BJ (cell line): Measurements from ENCODE around the gene MIX23. TPM values are rescaled to one million over a fixed set of nuclear protein-coding genes. Genes with fewer than 3 reads are reported as not detected.

ENCODE experiments used
- CTCF ChIA-PET: fragments of 350-600 bp; formaldehyde crosslinking; extraction: SDS; loops from one replicate; lab custom pipeline; 2021; ENCODE audit warnings: antibody characterized with exemption, inconsistent platforms; lab: Yijun Ruan, JAX
- POLR2A ChIA-PET: fragments of 300-600 bp; sonication (Branson Sonifier 250); formaldehyde crosslinking; extraction: SDS; loops from one replicate; lab custom pipeline; 2021; ENCODE audit warnings: antibody characterized with exemption; lab: Charles Lee
- DNase-seq: peaks from one replicate; pipeline ENCODE4 v3.0.0-alpha.2; 2011; ENCODE audit warnings: low read depth
- H3K27me3 ChIP-seq: 2 replicates; pipeline ENCODE4 v1.6.0; 2011; ENCODE audit warnings: low read length; ENCODE audit not compliant: control insufficient read depth, insufficient read depth
- H3K36me3 ChIP-seq: 2 replicates; pipeline ENCODE4 v1.5.1; 2011; ENCODE audit warnings: low read length; ENCODE audit not compliant: control insufficient read depth, insufficient read depth
- H3K4me3 ChIP-seq: 2 replicates; pipeline ENCODE4 v1.5.1; 2011; ENCODE audit warnings: low read depth, mild to moderate bottlenecking, control low read depth, low read length
- CTCF ChIP-seq: IDR thresholded peaks from 2 replicates; pipeline ENCODE4 v1.5.1; 2011; ENCODE audit warnings: low read depth, mild to moderate bottlenecking, control low read depth, inconsistent platforms, low read length, moderate library complexity; ENCODE audit not compliant: insufficient read depth
- polyA plus RNA-seq: library from polyadenylated mRNA; depleted of rRNA; stranded (reverse); fragments of >200 nt; gene quantifications from 2 replicates; pipeline ENCODE4 v1.2.3, GENCODE V29; 2011

The MIX23 gene
- polyA plus RNA-seq, 1 experiment: 3.7 TPM

DNA sequence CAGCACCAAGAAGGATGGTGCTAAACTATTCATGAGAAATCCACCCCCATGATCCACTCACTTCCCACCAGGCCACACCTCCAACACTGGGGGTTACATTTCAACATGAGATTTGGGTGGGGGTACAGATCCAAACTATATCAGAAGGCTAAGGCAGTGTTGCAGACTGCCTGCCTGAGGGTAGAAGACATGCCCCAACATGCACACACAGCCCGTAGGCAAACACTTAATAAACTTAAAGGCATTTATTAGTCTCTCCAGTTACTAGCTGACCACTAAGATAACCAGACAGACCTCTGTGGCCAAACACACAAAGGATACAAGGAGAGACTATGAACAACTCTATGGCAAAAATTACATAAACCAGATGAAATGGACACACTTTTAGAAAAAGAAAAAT is 11.1 kb upstream of the MIX23 start:
- no peak overlapping the region for H3K4me3 ChIP-seq
- ChIA-PET POLR2A (no interaction called here), CTCF (interaction anchor here (1.7 to 3.6 kb wide), 6 partner anchors 10 to 286 kb away, joined by 4 to 32 read pairs (median 9); partner anchors contain the start of genes FAM162A, MIX23 and PARP14)
- no peak for DNase-seq
- no peak for TF ChIP-seq CTCF
- no peaks in the 10 kb centered on the region for H3K27me3 ChIP-seq
- no peaks in the 10 kb centered on the region for H3K36me3 ChIP-seq

GRCh38 chr3:122392868-122393844 is 10.1 kb upstream of the MIX23 start:
- POLR2A ChIA-PET: interaction anchor here (0.7 to 1.4 kb wide), 2 partner anchors 9 to 23 kb away, joined by 4 to 6 read pairs; partner anchors contain the start of gene FAM162A
- H3K36me3 ChIP-seq: no peaks in the 10 kb centered on the region
- CTCF ChIA-PET: interaction anchor here (0.6 to 3.6 kb wide), 17 partner anchors 9 to 931 kb away, joined by 3 to 32 read pairs (median 4); partner anchors contain the start of genes FAM162A, MIX23, PARP14 and WDR5B
- DNase-seq: no peak
- no peak overlapping the region for H3K4me3 ChIP-seq
- no peaks in the 10 kb centered on the region for H3K27me3 ChIP-seq
- peak; percentile 73 for TF ChIP-seq CTCF

GRCh38 chr3:122391681-122392446 is 8.8 kb upstream of the MIX23 start:
- H3K36me3 ChIP-seq: no peaks in the 10 kb centered on the region
- ChIA-PET CTCF (interaction anchor here (0.6 to 3.6 kb wide), 3 partner anchors 66 to 551 kb away, joined by 3 to 21 read pairs (median 6); partner anchors contain the start of gene PARP14), POLR2A (no interaction called here)
- H3K4me3 ChIP-seq: no peak overlapping the region
- DNase-seq: no peak
- H3K27me3 ChIP-seq: no peaks in the 10 kb centered on the region
- no peak for TF ChIP-seq CTCF

GRCh38 chr3:122390665-122391064 is 7.6 kb upstream of the MIX23 start:
- CTCF ChIA-PET: interaction anchor here (1.4 to 2.4 kb wide), 2 partner anchors 68 to 289 kb away, joined by 6 to 12 read pairs; partner anchors contain the start of gene PARP14
- no peak overlapping the region for H3K4me3 ChIP-seq
- no peaks in the 10 kb centered on the region for H3K27me3 ChIP-seq
- no peaks in the 10 kb centered on the region for H3K36me3 ChIP-seq
- TF ChIP-seq CTCF: no peak
- no peak for DNase-seq
- POLR2A ChIA-PET: no interaction called here
